ENCODE results near the gene RNU1-1. TPM values are rescaled to one million over a fixed set of nuclear protein-coding genes. Genes with fewer than 3 reads are reported as not detected.
A peak's percentile ranks its signal among the peaks of the same experiment; 100 is the strongest.
"Not testable (repeated sequence)": the region's sequence is repeated elsewhere in the genome, so short reads cannot be mapped to it uniquely, and the experiment has no call there.

RNU1-1 gene
- total RNA-seq: under 0.01 TPM in 2 replicates

DNA sequence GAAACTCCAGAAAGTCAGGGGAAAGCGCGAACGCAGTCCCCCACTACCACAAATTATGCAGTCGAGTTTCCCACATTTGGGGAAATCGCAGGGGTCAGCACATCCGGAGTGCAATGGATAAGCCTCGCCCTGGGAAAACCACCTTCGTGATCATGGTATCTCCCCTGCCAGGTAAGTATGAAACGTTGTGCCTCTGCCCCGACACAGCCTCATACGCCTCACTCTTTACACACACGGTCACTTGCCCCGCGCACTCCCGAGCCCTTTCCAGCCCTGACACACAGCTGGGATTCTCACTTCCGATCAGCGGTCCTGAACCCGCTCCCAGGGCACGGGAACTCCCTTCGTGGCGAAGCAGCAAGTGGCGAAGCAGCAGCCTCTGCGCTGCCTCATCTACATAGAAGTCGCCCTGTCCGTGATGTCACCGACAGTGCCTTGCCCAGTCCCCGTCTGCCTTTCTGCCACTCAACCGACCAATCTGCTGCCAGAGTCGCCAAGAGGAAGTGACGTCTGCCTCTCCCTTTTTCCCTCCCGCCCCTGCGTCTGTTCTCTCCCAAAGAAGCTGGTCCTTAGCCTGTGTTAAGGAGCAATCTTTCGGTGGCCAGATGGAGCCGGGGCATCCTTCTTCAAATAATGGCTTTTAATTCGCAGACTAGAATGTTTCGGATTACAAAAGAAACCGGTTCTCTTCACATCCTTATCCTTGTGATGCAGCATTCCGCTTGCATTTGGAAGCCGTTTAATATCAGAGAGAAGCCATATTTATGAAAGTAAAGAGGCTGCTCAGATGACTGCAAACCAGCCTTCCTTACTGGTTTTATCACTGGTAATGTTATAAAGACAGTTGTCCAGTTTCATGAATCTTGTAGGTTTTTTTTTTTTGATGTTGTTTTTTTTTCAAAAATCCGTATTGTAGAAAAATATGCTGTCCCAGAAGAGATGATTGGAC is at the start of gene RNU1-1:
Gene RNU1-1, minus strand, starts transcription at position 179 of the 949 bp plus-strand sequence.
- peak; percentile 80 for DNase-seq

GRCh38 chr1:16561035-16561434 is 47.0 kb upstream of the RNU1-1 start:
- DNase-seq: not testable (repeated sequence)

DNA sequence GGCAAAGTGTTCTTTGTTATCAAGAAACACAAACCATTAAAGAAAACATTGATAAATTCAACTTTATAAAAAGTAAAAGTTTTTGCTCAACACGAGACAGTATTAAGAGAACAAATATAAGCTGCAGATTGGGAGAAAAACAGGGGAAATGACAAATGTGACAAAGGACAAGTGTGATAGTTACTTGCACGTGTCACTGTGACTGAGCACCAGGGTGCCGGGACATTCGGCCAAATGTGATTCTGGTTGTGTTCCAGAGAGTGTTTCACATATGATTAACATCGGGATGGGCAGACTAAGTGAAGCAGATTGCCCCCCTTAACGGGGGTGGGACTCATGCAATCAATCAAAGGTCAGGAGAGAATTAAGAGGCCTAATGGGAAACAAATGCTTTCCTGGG is 46.4 kb upstream of the RNU1-1 start:
- not testable (repeated sequence) for DNase-seq

DNA sequence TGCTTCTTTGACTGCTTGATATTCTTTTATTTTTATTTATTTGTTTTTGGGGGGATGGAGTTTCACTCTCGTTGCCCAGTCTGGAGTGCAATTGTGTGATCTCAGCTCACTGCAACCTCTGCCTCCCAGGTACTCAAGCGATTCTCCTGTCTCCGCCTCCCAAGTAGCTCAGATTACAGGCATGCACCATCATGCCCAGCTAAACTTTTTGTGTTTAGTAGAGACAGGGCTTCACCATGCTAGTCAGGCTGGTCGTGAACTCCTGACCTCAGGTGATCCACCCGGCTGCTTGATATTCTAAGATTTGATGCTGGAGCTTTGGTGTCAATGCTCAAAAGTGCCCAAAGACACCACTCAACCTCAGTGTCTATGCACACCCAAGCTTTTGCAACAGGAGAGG is 45.6 kb upstream of the RNU1-1 start:
- not testable (repeated sequence) for DNase-seq

- DNase-seq: not testable (repeated sequence)
These were observed 42.9 kb upstream of the RNU1-1 start for GRCh38 chr1:16557034-16557433.

DNA sequence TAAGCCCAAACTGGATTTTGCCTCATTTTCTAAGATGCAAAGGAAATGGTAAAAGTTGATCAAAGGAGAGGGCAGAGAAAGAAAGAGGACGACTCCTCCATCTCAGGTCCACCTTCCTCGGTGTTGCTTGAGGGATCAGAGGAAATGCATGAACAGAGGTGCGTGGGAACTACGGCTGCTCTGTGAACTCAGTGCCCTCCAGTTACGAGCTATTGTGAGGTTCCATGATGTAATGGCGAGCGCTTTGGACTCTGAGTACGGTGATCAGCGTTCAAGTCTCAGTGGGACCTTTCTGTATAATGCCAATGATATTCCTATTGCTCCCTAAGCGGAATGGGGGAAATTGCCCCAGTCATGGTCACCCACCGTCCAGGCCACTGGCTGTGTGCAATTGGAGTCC is 39.2 kb upstream of the RNU1-1 start:
- not testable (repeated sequence) for DNase-seq

GRCh38 chr1:16550212-16550918 is 36.3 kb upstream of the RNU1-1 start:
- DNase-seq: not testable (repeated sequence)

DNA sequence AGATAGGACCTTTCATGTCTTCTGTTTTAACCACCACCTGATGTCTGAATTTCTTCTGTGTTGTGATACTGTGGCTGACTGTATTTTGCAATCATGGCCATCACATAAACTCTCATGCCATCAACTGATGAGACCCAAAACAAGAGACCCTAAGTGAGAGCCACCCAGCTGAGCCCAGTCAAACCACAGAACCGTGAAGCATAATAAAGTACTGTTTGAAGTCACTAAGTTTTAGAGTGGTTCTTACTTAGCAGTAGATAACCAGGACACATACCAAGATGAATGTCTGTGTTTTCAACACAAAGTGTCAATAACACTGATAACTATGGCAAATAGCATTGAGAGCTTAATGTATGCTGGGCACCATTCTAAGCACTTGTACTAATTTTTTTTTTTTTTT is 35.5 kb upstream of the RNU1-1 start:
- not testable (repeated sequence) for DNase-seq

DNA sequence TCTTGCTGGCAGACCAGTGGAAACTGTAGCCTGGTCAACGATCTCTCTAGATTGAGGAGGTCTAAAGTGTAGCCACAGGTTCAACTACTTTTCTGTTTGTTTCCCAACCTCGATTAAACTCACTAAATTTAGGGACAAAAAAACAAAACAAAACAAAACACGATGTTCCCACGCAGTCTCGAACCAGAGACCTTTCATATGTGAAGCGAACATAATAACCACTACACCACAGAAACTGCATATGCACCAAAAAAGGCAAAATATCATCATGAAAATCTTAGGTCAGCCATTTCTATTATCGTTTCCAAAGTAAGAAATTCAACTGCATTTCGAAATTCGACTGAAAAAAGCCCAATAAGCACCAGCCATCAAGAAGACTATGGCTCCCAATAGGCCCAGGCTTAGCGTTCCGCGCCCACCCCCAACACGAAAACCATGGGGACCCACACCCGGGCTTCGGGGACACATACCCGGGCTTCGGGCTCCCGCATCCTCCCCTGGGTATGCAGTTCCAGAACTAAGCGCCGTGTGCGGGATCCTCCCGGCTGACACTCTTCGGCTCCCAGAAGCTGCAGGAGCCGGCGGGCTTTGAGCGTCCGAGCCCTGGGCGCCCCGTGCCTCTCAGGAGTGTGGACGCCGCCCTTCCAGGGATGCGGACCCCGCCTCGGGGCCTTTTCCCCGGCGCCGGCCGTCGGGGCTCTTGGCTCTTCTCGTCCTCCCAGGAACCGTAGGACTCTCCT is 33.6 kb upstream of the RNU1-1 start:
- not testable (repeated sequence) for DNase-seq

DNA sequence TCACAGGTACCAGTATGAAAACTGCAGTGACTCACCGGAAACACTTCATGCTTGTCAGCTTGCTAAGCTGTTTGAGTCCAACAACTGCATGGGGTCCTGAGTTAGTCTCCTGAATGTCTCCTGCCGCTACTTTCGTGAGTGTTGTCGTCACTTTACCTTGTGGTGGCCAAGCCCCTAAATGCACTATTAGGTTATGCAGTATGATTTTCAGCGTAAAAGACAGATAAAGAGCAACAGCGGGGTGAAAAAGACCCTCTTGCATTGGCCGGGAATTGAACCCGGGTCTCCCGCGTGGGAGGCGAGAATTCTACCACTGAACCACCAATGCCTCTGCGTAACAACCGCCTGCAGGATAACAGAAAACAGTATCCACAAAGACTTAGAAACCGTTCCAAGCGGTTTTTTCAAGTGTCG is 31.6 kb upstream of the RNU1-1 start:
- DNase-seq: peak; percentile 60

DNA sequence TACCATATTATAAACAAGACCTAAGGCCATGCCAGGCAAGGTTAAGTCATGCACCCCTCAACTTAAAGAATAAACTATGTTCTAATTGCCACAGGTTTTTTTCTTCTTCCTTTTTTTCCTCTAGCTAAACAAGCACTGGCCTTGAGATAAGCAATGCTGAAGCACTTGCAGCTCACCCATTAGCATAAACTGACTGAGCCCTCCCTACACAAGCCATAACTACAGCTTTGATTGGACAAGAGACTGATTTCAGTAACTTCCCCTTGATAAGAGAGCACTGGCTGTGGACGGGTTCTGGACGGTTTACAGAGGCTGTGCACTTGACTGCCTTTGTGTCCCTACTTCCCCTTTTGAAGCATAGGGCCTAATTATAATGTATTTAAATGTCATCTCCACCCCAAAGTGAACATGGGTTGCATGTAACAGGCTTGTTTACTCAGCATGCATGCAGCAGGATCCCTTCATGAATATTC is 26.4 kb upstream of the RNU1-1 start:
- DNase-seq: not testable (repeated sequence)

DNA sequence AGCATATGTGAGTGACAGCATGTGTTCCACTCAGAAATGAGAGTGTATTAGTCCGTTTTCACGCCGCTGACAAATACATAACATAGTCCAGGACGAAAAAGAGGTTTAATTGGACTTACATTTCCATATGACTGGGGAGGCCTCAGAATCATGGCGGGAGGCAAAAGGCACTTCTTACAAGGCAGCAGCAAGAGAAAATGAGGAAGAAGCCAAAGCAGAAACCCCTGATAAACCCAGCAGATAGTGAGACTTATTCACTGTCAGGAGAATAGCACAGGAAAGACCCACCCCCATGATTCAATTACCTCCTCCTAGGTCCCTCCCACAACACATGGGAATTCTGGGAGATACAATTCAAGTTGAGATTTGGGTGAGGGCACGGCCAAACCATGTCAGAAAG is 23.4 kb upstream of the RNU1-1 start:
- not testable (repeated sequence) for DNase-seq

DNA sequence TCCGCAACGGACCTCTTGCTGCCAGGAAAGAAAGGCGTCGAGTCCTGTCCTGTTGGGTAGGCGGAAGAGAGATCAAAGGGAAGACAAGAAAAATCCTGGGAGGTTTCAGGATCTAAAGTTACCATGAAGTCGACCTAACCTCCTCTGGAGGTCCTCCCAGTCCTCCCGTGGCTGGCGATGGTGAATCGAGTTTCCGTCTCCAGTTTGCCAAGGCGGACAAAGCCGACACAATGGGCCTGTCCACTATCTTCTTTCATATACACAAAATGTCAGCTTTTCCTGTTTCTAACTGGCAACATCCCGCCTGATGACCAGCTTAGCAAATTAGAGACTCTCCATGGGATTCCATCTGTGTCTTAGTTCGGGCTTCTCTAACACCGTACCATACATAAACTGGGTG is 22.7 kb upstream of the RNU1-1 start:
- not testable (repeated sequence) for DNase-seq

- DNase-seq: not testable (repeated sequence)
These were observed 21.8 kb upstream of the RNU1-1 start for GRCh38 chr1:16535898-16536297.

- peak; percentile 21 for DNase-seq
These were observed 21.4 kb upstream of the RNU1-1 start for GRCh38 chr1:16535487-16535886.

- DNase-seq: peak; percentile 44
These were observed 20.9 kb upstream of the RNU1-1 start for GRCh38 chr1:16534829-16535456.

DNA sequence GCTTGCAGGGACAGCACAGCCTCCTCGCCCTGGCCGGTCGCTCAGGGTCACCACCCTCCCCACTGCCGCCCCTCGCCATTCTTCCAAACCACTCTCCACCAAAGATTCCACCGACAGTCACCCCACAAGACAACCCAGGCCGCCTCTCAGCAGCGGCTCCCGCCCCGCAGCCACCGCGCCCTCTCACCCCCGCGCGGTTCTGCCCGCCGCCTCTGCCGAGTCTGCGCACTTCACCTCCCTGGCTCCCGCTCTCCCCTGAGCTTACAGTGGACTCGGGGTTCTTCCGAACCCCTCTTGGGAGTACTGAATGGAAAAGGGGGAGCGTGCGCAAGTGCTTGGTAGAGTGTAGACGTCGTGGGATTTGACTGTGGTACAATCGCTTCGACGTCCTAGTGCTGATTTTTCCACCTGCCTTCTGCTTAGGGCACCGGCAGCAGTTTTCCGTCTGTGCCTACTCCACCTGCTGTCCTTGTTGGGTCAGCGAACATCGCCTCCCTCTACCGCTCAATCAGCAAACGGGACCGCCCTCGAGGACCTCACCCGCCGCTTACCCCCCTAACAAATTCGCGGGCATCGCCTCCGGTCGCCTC is 20.2 kb upstream of the RNU1-1 start:
- peak; percentile 10 for DNase-seq

GRCh38 chr1:16532235-16532991 is 18.3 kb upstream of the RNU1-1 start:
- not testable (repeated sequence) for DNase-seq

- DNase-seq: not testable (repeated sequence)
These were observed 14.3 kb upstream of the RNU1-1 start for GRCh38 chr1:16528338-16528737.

GRCh38 chr1:16525769-16526168 is 11.7 kb upstream of the RNU1-1 start:
- not testable (repeated sequence) for DNase-seq

- not testable (repeated sequence) for DNase-seq
These were observed 7.6 kb upstream of the RNU1-1 start for GRCh38 chr1:16521679-16522078.
